Large intestine (tissue), 12 donors: ENCODE results near the gene TARBP2. TPM values are rescaled to one million over a fixed set of nuclear protein-coding genes. Genes with fewer than 3 reads are reported as not detected.

Source experiments
- DNase-seq, 2 donors: peaks; one replicate each; pipeline versions ENCODE4 v3.0.0 to v3.0.0-alpha.2; 2013
- H3K27ac ChIP-seq: one replicate; pipeline ENCODE4 v1.5.1; 2013; ENCODE audit warnings: low read length
- H3K27me3 ChIP-seq: 2 replicates; pipeline ENCODE4 v1.6.1; 2013; ENCODE audit warnings: low read length; ENCODE audit not compliant: control insufficient read depth, insufficient read depth
- H3K36me3 ChIP-seq: 2 replicates; pipeline ENCODE4 v1.6.1; 2013; ENCODE audit warnings: low read length; ENCODE audit not compliant: control insufficient read depth, insufficient read depth
- H3K4me1 ChIP-seq: one replicate; pipeline ENCODE4 v1.6.1; 2013; ENCODE audit warnings: low read length; ENCODE audit not compliant: control insufficient read depth, insufficient read depth
- H3K4me3 ChIP-seq: one replicate; pipeline ENCODE4 v1.5.1; 2013; ENCODE audit warnings: low read length
- H3K9me3 ChIP-seq: one replicate; pipeline ENCODE4 v1.6.1; 2013; ENCODE audit warnings: mild to moderate bottlenecking, low read depth, low read length, moderate library complexity; ENCODE audit not compliant: control insufficient read depth
- WGBS: methylation state at CpG from one replicate; pipeline ENCODE4 v1.1.5; 2013; ENCODE audit warnings: low lambda C conversion rate; ENCODE audit not compliant: insufficient coverage; 5-methylcytosine and 5-hydroxymethylcytosine counted together
- long read RNA-seq, 11 donors: transcript quantifications; one replicate each; lab custom pipeline, GENCODE V29; 2026
- polyA plus RNA-seq: library from polyadenylated mRNA; unstranded; fragments of 120-200 nt; gene quantifications from one replicate; pipeline ENCODE4 v1.2.1, GENCODE V29; 2013

TARBP2 gene, protein sequence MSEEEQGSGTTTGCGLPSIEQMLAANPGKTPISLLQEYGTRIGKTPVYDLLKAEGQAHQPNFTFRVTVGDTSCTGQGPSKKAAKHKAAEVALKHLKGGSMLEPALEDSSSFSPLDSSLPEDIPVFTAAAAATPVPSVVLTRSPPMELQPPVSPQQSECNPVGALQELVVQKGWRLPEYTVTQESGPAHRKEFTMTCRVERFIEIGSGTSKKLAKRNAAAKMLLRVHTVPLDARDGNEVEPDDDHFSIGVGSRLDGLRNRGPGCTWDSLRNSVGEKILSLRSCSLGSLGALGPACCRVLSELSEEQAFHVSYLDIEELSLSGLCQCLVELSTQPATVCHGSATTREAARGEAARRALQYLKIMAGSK
- 34.0 TPM for polyA plus RNA-seq
- long read RNA-seq, donor 1, partial matches to known transcripts: 0 of 3 reads
- long read RNA-seq, donor 1, other reads (novel, unspliced or antisense): 0 of 3 reads
- long read RNA-seq, donor 2, transcript TARBP2-201 (9 exons, 1,867 nt): major isoform, 7 of 10 reads
- long read RNA-seq, donor 2, partial matches to known transcripts: 0 of 10 reads
- long read RNA-seq, donor 2, other reads (novel, unspliced or antisense): 0 of 10 reads
- long read RNA-seq, donor 3: 0 reads
- long read RNA-seq, donor 4: 0 reads
- long read RNA-seq, donor 5, partial matches to known transcripts: 0 of 6 reads
- long read RNA-seq, donor 5, other reads (novel, unspliced or antisense): 0 of 6 reads
- long read RNA-seq, donor 6, transcript TARBP2-201 (9 exons, 1,867 nt): major isoform, 5 of 8 reads
- long read RNA-seq, donor 6, partial matches to known transcripts: 0 of 8 reads
- long read RNA-seq, donor 6, other reads (novel, unspliced or antisense): 0 of 8 reads
- long read RNA-seq, donor 7, partial matches to known transcripts: 0 of 2 reads
- long read RNA-seq, donor 7, other reads (novel, unspliced or antisense): 0 of 2 reads
- long read RNA-seq, donor 8, transcript TARBP2-201 (9 exons, 1,867 nt): major isoform, 7 of 8 reads
- long read RNA-seq, donor 8, partial matches to known transcripts: 0 of 8 reads
- long read RNA-seq, donor 8, other reads (novel, unspliced or antisense): 0 of 8 reads
- long read RNA-seq, donor 9, transcript TARBP2-201 (9 exons, 1,867 nt): major isoform, 5 of 7 reads
- long read RNA-seq, donor 9, partial matches to known transcripts: 0 of 7 reads
- long read RNA-seq, donor 9, other reads (novel, unspliced or antisense): 0 of 7 reads
- long read RNA-seq, donor 10, partial matches to known transcripts: 0 of 5 reads
- long read RNA-seq, donor 10, other reads (novel, unspliced or antisense): 0 of 5 reads
- long read RNA-seq, donor 11, partial matches to known transcripts: 0 of 1 reads
- long read RNA-seq, donor 11, other reads (novel, unspliced or antisense): 0 of 1 reads

DNA sequence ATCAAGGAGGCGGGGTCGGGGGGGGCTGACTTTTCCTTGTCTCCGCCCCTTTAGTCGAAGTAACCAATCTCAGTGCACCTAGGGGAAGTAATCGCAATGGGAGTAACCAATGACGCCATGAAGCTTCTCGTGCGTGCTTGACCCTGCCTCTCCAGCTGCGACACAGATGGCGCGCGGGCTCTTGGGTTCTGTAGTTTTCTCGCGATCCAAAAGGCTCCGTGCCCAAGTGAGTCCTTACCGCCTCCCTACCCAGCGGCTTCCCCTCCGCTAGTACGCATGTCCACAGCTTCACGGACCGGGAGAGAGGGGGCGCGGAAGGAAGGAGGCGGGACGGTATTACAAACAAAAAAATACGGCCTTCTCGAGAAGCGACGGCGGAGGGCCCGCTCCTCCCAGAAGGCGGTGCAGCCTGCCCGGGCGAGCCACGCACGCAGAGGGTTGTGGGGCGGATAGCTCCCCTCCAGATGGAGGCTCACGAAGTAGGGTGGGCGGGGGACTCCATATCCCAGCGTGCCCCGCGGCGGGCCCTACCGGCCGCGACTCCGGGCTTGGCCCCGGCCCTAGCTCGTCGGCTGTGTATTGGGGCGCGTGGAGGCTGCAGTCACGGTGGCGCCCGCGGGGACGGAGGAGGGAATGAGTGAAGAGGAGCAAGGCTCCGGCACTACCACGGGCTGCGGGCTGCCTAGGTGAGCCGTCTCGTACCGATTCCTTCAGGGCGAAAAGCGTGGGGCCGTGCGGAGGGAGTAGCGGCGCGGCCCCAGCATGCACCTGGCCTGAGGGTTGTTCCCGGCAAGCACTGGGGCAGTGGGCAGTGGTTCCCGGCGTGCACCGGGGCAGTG lies at the start of gene TARBP2:
Gene TARBP2 (plus strand): TSS at position 508 of the 839 bp plus-strand sequence. CDS start 126 bp downstream, at position 634.
- WGBS: no CpG with 5 or more reads among the region's 74 CpGs
- Histone ChIP-seq H3K27ac (peak within 1 kb of the TSS; percentile 90), H3K27me3 (no peaks in the 10 kb centered on the region), H3K4me3 (peak within 1 kb of the TSS; percentile 67), H3K4me1 (peaks cover 35% of the 10 kb centered on the region), H3K36me3 (peaks cover 28% of the 10 kb centered on the region), H3K9me3 (no peaks in the 10 kb centered on the region)
- peak; percentile 99 to 100 for DNase-seq

DNA sequence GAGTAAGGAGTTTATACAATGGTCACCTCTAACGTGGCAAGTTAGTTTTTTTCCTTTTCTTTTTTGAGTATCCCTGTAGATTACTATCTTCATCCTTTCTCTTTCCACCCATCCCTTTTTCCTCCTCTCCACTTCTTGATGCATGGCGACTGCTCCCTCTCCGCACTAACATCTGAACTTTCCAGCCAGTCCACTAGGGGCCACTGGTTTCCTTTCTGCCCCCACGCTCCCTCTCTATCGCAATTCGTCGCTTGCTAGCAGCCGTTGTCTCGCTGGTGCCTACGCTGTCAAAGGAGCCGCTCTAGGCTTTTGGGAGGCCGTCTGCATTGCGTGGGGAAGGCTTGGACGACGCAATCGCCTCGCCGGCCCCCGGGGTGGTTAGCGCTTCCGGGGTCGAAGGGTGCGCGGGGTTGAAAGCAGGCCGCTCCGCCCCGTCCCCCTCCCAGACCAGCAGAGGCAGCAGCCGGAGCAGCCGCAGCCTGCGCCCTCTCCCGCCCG lies 49.4 kb upstream of the TARBP2 start, which contains the start of gene PCBP2:
Gene PCBP2 (plus strand): TSS at position 442 of the 498 bp plus-strand sequence. CDS start 2,699 bp downstream, outside the sequence.
- H3K4me1 ChIP-seq: peaks cover 7% of the 10 kb centered on the region
- peaks cover 32% of the 10 kb centered on the region for H3K36me3 ChIP-seq
- DNase-seq: peak; percentile 99
- 0% methylated on average over 2 of the region's 32 CpGs for WGBS
- H3K9me3 ChIP-seq: no peaks in the 10 kb centered on the region
- peak within 1 kb of the TSS; percentile 82 for H3K4me3 ChIP-seq
- peak within 1 kb of the TSS; percentile 93 for H3K27ac ChIP-seq
- H3K27me3 ChIP-seq: no peaks in the 10 kb centered on the region

GRCh38 chr12:53452159-53453077 lies 48.7 kb upstream of the TARBP2 start:
- peaks cover 39% of the 10 kb centered on the region for H3K36me3 ChIP-seq
- peak; percentile 72 to 89 for DNase-seq
- H3K4me1 ChIP-seq: peaks cover 7% of the 10 kb centered on the region
- no peaks in the 10 kb centered on the region for H3K27me3 ChIP-seq
- no CpG with 5 or more reads among the region's 82 CpGs for WGBS
- H3K9me3 ChIP-seq: no peaks in the 10 kb centered on the region
- H3K27ac ChIP-seq: peak overlapping the region; percentile 93
- peak overlapping the region; percentile 82 for H3K4me3 ChIP-seq

DNA sequence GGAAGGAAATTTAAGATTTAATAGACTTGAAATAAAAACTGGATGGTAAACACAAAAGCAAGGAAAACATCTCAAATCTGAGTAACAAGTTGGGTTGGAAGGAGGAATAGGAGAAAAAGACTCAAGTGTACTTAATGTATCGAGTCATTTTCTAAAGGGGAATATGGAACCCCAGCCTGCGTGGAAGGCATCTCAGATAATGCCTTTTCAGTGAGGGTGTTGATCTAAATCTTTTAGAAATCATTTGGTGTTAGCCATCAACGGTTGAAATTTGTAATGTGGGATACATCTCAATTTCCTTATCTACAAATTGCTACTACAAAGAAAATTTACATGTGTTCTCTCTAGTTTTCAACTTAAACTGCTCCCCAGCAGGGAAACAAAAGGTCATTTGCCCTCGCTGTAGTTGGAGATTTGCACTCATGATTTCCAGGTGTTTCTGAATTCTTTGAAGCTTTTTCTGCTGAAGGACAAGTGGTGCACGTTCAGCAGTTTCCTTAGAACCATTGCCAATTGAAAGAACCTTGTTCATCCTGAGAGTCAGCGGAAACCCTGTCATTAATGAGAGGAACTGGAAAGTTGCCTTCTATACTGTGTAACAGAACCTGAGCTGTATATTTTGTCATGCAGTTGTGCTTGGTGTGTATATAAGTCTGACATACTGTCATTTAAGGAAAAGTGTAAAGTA lies 47.0 kb upstream of the TARBP2 start:
- Histone ChIP-seq H3K36me3 (peaks cover 50% of the 10 kb centered on the region), H3K27me3 (no peaks in the 10 kb centered on the region), H3K4me1 (peaks cover 7% of the 10 kb centered on the region), H3K9me3 (no peaks in the 10 kb centered on the region), H3K4me3 (peak overlapping the region; percentile 82), H3K27ac (no peak overlapping the region)
- DNase-seq: no peak
- WGBS: 0% methylated on average over 2 of the region's 6 CpGs

DNA sequence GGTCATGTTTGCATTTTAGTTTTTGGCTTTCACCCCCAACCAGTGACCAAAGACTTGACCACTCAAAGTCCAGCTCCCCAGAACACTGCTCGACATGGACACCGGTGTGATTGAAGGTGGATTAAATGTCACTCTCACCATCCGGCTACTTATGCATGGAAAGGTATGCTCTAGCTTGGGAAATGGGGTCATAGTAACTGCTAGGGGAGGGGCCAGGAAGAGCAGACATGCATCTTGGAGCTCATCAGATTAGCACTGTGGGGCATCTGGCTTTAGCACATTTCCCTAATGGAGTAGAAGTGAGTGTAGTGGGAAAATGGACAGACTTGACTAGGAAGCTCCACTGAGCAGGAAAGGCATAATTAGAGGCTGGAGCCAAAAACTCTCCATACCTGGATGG lies 46.4 kb upstream of the TARBP2 start:
- Histone ChIP-seq H3K36me3 (peaks cover 54% of the 10 kb centered on the region), H3K27ac (no peak overlapping the region), H3K4me3 (no peak overlapping the region), H3K9me3 (no peaks in the 10 kb centered on the region), H3K27me3 (no peaks in the 10 kb centered on the region), H3K4me1 (peaks cover 7% of the 10 kb centered on the region)
- DNase-seq: no peak
- WGBS: no CpG with 5 or more reads among the region's 3 CpGs

DNA sequence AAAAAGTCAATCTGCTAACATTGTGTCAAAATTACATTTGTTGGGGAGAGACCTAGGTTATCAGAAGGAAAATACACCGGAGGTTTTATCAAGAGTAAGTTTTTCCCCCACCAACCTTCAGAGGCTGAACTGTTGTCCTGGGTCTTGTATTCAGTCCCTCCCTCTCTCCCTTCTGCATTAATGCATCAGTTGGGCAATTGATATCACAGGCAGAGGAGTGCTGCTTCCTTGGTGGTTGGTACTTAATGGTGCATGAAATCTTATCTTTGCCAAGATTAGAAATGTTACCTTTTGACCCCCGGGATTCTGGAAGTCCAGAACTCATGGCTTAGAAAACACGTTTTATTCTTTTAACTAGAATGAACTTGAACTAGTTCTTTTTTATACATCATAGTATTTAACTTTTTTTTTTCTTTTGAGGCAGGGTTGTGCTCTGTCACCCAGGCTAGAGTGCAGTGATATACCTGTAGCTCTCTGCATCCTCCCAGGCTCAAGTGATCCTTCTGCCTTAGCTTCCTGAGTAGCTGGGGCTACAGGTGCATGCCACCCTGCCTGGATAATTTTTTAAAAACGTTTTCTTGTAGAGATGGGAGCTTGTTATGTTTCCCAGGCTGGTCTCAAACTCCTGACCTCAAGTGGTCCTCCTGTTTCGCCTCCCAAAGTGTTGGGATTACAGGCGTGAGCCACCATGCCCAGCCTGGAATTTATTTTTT lies 44.3 kb upstream of the TARBP2 start:
- Histone ChIP-seq H3K4me3 (no peak overlapping the region), H3K9me3 (no peaks in the 10 kb centered on the region), H3K4me1 (peaks cover 7% of the 10 kb centered on the region), H3K27me3 (no peaks in the 10 kb centered on the region), H3K27ac (no peak overlapping the region), H3K36me3 (peaks cover 74% of the 10 kb centered on the region)
- WGBS: 61% methylated on average over 3 of the region's 6 CpGs
- DNase-seq: no peak

- H3K4me1 ChIP-seq: peaks cover 4% of the 10 kb centered on the region
- WGBS: no CpG with 5 or more reads among the region's 4 CpGs
- H3K4me3 ChIP-seq: no peak overlapping the region
- H3K27ac ChIP-seq: no peak overlapping the region
- H3K27me3 ChIP-seq: no peaks in the 10 kb centered on the region
- H3K9me3 ChIP-seq: no peaks in the 10 kb centered on the region
- no peak for DNase-seq
- H3K36me3 ChIP-seq: peaks cover 95% of the 10 kb centered on the region
Observed at GRCh38 chr12:53459097-53459496, 42.0 kb upstream of the TARBP2 start.

- WGBS: no CpG with 5 or more reads among the region's 3 CpGs
- Histone ChIP-seq H3K27ac (no peak overlapping the region), H3K4me1 (no peaks in the 10 kb centered on the region), H3K9me3 (no peaks in the 10 kb centered on the region), H3K4me3 (no peak overlapping the region), H3K27me3 (no peaks in the 10 kb centered on the region), H3K36me3 (peaks cover 96% of the 10 kb centered on the region)
- DNase-seq: no peak
Observed at GRCh38 chr12:53461059-53461458, 40.0 kb upstream of the TARBP2 start.
